AG08396 (cell line): ENCODE measurements around the gene KRAS.
A peak's percentile ranks its signal among the peaks of the same experiment; 100 is the strongest.
"Not testable (repeated sequence)": the region's sequence is repeated elsewhere in the genome, so short reads cannot be mapped to it uniquely, and the experiment has no call there.

Experiments
- DNase-seq: peaks from one replicate; pipeline ENCODE4 v3.0.0; 2012; ENCODE audit warnings: low spot score, mixed read lengths

Gene KRAS

DNA sequence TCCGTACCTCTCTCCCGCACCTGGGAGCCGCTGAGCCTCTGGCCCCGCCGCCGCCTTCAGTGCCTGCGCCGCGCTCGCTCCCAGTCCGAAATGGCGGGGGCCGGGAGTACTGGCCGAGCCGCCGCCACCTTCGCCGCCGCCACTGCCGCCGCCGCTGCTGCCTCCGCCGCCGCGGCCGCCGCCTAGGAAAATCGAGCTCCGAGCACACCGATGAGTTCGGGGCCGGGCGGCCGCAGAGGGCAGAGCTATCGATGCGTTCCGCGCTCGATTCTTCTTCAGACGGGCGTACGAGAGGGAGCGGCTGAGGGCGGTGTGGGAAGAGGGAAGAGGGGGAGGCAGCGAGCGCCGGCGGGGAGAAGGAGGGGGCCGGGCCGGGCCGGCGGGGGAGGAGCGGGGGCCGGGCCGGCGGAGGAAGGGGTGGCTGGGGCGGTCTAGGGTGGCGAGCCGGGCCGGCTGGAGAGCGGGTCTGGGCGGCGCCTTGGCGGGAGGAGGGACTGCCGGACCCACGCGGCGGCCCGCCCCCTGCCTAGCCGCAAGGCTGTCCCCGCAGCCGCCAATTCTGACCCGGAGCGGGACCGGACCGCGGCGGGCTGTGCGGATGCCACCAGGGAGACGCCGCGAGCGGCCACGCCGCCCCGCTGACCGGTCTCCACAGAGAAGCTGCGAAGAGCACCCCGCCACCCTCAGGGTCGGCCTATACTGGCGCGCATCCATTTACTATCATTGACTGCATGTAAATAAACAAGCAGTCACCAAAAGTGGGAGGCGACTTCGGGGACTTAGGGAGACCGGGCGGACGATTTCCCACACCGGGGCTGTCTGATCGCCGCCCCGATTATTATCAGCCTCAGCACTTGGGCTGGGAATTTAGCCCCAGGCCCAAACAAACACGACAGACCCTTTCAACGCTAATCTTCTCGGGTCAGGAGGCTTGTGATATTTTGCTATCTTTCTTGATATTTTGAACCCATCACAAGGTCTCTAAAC is at the start of gene KRAS:
Gene KRAS, minus strand, starts transcription at position 186 of the 987 bp plus-strand sequence.
- DNase-seq: peak; percentile 95

- no peak for DNase-seq
Observed at GRCh38 chr12:25296381-25296780, 45.7 kb upstream of the KRAS start.

GRCh38 chr12:25295361-25295760 is 44.6 kb upstream of the KRAS start:
- no peak for DNase-seq

- DNase-seq: no peak
Observed at GRCh38 chr12:25293653-25294052, 42.9 kb upstream of the KRAS start.

- DNase-seq: not testable (repeated sequence)
Observed at GRCh38 chr12:25292810-25293221, 42.1 kb upstream of the KRAS start.

- DNase-seq: no peak
Observed at GRCh38 chr12:25287610-25288009, 36.9 kb upstream of the KRAS start.

DNA sequence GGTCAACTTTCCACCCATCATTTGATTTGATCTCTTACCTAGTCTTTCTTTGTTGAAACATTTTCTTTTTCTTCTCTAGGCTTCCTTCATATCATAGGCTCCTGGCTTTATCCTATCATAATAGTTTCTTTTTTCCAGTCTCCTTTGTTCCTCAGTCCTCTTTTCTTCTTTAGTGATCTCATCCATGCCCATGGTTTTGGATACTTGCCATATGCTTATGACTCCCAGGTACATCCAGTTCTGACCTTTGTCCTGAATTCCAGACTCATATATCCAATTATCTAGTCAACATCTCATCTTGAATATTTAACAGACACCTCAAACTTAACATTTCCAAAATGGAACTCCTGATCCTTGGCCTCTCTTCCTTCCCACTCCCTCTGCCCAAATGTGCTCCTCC is 36.1 kb upstream of the KRAS start:
- no peak for DNase-seq

DNA sequence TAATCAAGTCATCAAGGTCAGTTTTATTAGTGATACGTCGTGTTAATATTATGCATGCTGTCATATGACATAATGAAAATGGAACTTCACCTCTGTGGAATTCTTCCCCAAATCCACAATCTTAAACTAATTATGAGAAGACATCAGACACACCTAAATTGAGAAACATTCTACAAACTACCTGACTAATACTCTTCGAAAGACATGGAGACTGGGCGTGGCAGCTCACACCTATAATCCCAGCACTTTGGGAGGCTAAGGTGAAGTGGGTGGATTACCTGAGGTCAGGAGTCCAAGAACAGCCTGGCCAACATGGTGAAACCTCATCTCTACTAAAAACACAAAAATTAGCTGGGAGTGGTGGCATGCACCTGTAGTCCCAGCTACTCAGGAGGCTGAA is 33.3 kb upstream of the KRAS start:
- no peak for DNase-seq

DNA sequence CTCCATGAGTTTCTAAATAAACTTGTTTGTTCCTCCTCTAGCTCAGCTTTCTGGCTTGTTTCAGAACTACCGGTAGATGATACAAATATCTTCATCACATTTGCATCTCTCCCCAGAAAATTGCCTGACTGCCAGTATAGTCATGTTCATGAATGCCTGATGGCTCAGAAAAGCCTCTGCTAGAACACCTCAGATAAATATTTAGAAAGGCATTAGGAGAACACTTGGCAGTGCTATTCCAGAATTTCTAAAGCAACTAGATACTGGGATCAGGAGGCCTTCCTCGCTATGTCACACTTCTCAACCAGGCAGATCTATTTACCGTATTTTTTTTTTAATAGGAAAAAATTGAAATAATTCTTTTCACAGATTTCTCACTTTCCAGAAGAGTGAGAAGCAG is 32.3 kb upstream of the KRAS start:
- no peak for DNase-seq

- DNase-seq: no peak
Observed at GRCh38 chr12:25280082-25280481, 29.4 kb upstream of the KRAS start.

DNA sequence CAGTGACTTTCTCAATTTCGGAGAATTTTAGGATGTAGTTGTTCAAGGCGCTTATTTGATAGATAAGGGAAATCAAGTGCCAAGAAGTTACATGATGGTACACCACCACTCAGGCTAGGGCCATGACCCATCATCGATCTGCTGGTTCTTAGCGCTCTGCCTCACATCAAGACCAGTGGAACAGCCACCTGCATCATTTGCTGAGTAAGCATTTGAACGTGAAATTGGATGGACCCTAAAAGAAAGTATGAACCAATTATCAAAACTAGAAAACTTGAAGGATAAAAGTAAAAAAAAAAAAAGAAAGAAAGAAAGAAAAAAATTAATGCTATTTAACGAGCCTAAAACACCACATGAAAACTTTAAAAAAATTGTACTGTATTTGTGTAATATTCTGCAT is 27.5 kb upstream of the KRAS start:
- no peak for DNase-seq

DNA sequence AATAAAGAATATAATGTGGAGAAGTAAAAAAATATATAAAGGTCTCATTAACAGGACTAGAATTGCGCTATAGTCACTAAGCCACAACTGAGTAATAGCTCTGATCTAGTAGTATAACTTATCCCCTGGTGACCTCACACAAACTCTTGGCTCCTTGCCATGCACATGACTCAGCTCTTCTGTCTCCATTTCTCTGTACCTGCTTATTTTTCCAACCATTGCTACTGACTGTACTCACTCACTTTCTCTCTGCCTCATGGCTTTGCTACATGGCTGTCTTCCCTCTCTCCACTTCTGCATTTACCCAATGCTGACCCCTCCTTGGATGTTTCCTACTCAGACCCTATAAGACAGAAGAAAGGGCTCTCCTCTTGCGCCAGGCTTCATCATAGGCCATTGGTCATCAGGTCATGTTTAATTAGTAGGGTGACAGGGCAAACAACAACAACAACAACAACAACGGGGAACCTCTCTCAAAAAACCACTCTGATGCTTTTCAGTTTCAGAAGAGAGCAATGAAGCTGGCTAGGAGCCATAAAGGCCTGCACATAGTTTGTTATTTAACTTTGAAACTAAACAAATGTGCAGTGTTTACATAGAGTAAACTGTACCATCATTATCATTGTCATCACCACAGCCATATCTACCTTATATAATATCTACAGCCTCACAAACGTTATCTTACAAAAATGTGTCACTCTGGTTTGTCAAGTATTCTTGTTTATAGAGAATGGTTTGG is 25.6 kb upstream of the KRAS start:
- DNase-seq: peak; percentile 49

DNA sequence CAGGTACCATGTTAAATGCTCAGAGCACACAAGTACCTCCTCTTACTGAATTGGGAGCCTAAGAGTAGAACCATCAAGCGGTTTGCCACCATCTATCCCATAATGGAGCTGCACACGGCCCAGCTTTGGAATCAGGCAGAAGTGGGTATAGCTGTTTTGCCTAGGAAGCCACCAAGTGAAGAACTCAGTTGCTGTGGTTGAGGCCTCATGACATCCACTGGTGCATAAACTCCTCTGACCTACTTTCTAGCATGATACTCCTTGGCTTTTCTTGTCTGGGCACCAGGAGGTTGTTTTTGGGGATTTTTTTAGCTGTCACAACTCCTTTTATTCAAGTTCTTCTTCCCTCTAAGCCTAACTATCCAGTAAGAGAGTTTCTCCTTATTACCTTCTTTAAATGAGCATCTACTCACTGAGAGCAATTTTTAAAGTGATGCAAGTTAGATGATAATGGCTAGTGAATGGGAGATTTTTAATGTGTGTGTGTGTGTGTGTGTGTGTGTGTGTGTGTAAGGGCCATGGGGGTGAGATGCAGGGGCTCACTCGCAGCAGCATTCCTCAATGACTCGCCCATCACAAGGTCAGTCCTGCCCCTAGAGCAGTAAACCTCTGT is 20.9 kb upstream of the KRAS start:
- DNase-seq: no peak

GRCh38 chr12:25269701-25270100 is 19.0 kb upstream of the KRAS start:
- DNase-seq: no peak

- DNase-seq: no peak
Observed at GRCh38 chr12:25266497-25266896, 15.8 kb upstream of the KRAS start.

DNA sequence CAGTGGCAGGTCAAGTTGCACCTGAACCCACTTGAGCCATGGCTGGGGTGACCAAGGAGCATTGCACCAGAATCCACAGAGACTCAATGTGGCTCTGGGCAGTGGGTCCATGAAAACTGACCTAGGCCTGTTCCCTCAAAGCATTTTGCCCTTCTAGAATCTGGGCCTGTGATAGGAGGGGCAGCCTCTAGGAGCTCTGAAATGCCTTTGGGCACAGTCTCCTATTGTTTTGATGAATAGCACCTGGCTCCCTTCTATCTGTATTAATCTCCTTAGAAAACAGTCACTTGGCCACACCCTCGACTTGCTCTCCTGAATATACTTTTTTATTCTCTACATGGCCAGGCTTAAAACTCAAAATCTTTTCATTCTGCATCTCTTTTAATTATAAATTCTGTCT is 14.1 kb upstream of the KRAS start:
- DNase-seq: no peak

DNA sequence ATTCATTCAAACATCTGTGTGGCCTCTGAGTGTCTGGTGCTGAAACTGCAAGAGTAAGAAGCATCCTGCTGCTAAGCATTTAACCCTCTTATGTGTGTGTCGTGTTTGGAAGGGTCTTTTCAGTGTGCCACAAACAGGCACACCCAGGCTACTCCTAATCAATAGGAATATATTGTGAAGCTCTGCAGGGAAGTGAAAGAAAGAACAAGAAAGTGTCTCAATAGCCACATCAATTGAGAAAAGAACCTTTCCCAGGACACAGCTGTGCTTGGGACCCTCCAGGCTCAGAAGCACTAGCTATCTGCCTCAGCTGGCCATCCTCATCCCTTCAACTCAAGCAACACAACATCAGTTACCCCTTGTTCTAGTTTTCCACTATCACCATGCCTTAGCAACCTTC is 13.4 kb upstream of the KRAS start:
- DNase-seq: no peak

- DNase-seq: no peak
Observed at GRCh38 chr12:25263594-25263993, 12.9 kb upstream of the KRAS start.

- DNase-seq: no peak
Observed at GRCh38 chr12:25262389-25263074, 11.8 kb upstream of the KRAS start.

DNA sequence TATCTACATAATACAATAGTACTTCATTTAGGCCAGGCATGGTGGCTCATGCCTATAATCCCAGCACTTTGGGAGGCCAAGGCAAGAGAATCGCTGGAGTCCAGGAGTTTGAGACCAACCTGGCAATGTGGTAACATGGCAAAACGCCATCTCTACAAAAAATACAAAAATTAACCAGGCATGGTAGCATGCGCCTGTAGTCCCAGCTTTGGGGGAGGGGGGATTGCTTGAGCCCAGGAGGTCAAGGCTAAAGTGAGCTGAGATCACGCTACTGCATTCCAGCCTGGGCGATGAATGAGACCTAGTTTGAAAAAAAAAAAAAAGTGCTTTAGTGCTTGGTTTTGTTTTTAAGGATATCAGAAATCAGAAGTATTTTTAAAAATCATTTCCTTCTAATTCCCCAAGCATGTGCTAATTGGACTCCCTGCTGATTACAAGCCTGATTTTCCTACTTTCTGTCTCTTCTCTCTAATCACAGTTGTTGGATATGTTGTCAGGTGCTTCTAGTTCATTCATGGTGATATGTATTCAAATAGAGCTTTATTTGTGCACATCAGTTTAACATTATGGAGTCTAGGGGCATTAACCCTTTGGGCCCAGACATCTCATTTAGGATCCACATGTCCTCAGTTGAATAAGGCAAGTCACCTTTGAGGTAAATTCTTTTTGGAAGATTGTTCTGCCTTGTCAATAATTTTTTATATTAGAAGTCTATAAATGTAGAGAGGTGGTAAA is 7.0 kb upstream of the KRAS start:
- no peak for DNase-seq

DNA sequence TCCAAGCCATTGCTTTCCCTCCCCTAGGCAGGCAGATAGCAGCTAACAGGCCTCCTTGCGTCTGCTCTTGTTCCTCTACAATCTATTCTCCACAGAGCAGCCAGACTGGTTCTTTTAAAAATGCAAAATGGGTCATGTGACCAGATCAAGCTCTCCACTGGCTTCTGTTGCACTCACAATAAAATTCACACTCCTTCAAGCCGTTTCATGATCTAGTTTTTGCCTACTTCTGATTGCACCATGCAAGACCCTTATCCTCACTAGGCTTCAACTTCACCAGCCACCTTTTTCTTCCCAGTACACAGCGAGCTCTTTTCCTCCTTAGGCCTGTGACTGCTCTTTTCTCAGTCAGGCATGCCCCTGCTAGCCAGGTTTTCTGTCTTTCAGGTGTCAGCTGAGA is 6.1 kb upstream of the KRAS start:
- no peak for DNase-seq
